GM13976 (cell line): ENCODE measurements around the gene COQ4.

Source experiments
- DNase-seq: peaks from one replicate; pipeline ENCODE4 v3.0.0; 2012; ENCODE audit warnings: low spot score
- CTCF ChIP-seq: IDR thresholded peaks from 2 replicates; pipeline ENCODE4 v1.5.1; 2012; ENCODE audit warnings: borderline replicate concordance, mild to moderate bottlenecking; ENCODE audit not compliant: insufficient read depth; ENCODE audit errors: extremely low read depth, missing control alignments, control extremely low read depth
- in situ Hi-C: fragments of 300-500 bp; cut with MboI; formaldehyde crosslinking; loops from one replicate; pipeline ENCODE4 v1.12.0; 2022; ENCODE audit warnings: low sequenced_read_pairs, mixed read lengths, inconsistent platforms; ENCODE audit not compliant: unreplicated experiment

COQ4 gene

GRCh38 chr9:128304136-128304970 is 18.3 kb upstream of the COQ4 start:
- DNase-seq = no peak
- in situ Hi-C loops = no loop called here
- TF ChIP-seq CTCF = no peak

GRCh38 chr9:128304971-128305288 is 17.7 kb upstream of the COQ4 start:
- no peak for TF ChIP-seq CTCF
- no peak for DNase-seq
- in situ Hi-C loops = no loop called here

GRCh38 chr9:128309551-128309950 is 13.1 kb upstream of the COQ4 start:
- in situ Hi-C loops = no loop called here
- no peak for TF ChIP-seq CTCF
- DNase-seq = no peak

GRCh38 chr9:128310461-128310860 is 12.2 kb upstream of the COQ4 start:
- in situ Hi-C loops = no loop called here
- no peak for TF ChIP-seq CTCF
- no peak for DNase-seq

GRCh38 chr9:128314697-128315096 is 7.9 kb upstream of the COQ4 start:
- no peak for TF ChIP-seq CTCF
- no peak for DNase-seq
- in situ Hi-C loops = no loop called here

GRCh38 chr9:128316421-128316820 is 6.2 kb upstream of the COQ4 start:
- in situ Hi-C loops = no loop called here
- no peak for TF ChIP-seq CTCF
- DNase-seq = no peak
